Activated CD8-positive, alpha-beta memory T cell treated with anti-CD3 and anti-CD28 coated beads, Interleukin-2, amount 10 ng/mL, durations not matched to agents 7 days and 5 days (primary cell): ENCODE measurements around the gene MAGEA9B. TPM values are rescaled to one million over a fixed set of nuclear protein-coding genes. Genes with fewer than 3 reads are reported as not detected.
A peak's percentile ranks its signal among the peaks of the same experiment; 100 is the strongest.
"Not testable (repeated sequence)": the region's sequence is repeated elsewhere in the genome, so short reads cannot be mapped to it uniquely, and the experiment has no call there.

Source experiments
- ATAC-seq: fragments of 150-1000 bp; cut with Tn5 transposase; one replicate; pipeline ENCODE4 v1.10.0; 2021; ENCODE audit warnings: moderate library complexity
- CTCF ChIA-PET: fragments of 350-600 bp; sonication (Branson Sonifier 250); formaldehyde crosslinking; loops from one replicate; lab custom pipeline; 2021; ENCODE audit warnings: antibody characterized with exemption; lab: Charles Lee
- DNase-seq: peaks from one replicate; pipeline ENCODE4 v3.0.0-alpha.2; 2020
- H3K27ac Mint-ChIP-seq: one replicate; pipeline ENCODE4 v1.8.0; 2021; ENCODE audit warnings: mild to moderate bottlenecking, mixed read lengths
- H3K27me3 Mint-ChIP-seq: one replicate; pipeline ENCODE4 v1.8.0; 2021; ENCODE audit warnings: mixed read lengths
- H3K36me3 Mint-ChIP-seq: one replicate; pipeline ENCODE4 v1.8.0; 2021; ENCODE audit warnings: mild to moderate bottlenecking, mixed read lengths
- H3K4me1 Mint-ChIP-seq: one replicate; pipeline ENCODE4 v1.8.0; 2021; ENCODE audit warnings: mixed read lengths
- H3K4me3 Mint-ChIP-seq: one replicate; pipeline ENCODE4 v1.8.0; 2021; ENCODE audit warnings: mild to moderate bottlenecking, moderate library complexity, mixed read lengths
- H3K9me3 Mint-ChIP-seq: one replicate; pipeline ENCODE4 v1.8.0; 2022; ENCODE audit warnings: low read depth, mixed read lengths
- total RNA-seq, 2 experiments: library from RNA; stranded (reverse); gene quantifications; one replicate each; pipeline ENCODE4 v1.2.3, GENCODE V29; 2021

The MAGEA9B gene
- total RNA-seq, 2 experiments from 2014 or later = not detected

DNA sequence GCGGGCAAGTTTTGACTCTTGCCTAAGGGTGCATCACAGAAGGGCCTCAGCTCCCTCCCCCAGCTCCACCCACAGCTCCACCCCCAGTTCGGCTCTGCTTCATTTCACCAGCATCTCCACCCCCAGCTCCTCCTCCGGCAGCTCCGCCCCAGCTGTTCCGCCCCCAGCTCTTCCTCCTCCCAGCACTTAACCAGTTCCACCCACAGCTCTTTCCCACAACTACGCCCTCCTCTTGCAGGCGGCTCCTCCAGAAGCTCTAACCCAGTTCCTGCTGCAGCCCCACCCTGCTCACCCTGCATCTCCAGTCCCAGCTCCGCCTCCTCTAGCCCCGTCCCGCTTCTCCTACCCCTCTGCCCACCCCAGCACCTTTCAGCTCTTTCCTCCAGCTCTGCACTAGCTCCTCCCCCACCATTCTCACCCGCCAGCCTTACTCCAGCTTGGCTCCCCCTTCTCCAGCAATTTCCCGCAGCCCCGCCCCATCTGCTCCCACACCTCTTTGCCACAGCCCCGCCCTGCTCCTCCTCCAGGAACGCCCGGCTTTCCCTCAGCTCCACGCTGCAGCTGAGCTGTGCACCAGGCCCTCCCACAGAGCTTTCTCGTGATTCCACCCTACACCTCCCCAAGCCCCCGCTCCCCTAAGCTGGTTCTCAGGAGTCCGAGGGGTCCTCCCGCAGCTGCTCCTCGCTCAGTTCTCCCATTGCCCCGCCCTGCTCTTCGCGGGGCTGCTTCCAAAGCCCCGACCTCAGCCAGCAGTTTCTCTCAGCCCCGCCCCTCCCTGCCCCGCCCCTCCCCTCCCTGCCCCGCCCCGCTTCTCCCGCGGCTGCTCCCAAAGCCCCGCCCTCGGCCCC is 47.8 kb downstream of the MAGEA9B start:
- CTCF ChIA-PET = interaction anchor here (0.7 to 3.4 kb wide), 7 partner anchors 12 to 400 kb away, joined by 3 to 20 read pairs (median 9); partner anchors contain the start of genes EOLA2 and IDS

DNA sequence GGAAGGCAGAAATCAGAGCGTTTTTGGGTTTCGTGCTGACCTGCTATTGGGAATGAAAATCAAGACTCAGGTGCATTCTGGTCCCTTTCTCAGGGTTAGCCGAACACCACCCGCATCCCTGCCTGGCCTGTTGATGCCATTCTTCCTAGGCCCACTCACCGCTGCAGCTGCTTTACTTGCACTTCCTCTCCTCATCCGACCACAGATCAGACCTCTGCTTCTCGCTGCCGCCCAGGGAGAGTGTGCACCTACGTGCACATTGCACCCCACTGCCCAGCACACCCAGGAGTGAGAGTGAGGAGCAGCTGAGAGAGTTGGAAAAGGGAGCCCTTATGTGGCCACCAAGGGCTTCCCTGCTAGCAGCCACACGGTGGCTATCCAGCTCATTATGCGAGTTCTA is 49.8 kb downstream of the MAGEA9B start:
- H3K27me3 Mint-ChIP-seq, CTCF ChIA-PET, H3K36me3 Mint-ChIP-seq, H3K27ac Mint-ChIP-seq, DNase-seq, H3K4me3 Mint-ChIP-seq, H3K9me3 Mint-ChIP-seq, ATAC-seq: not testable (repeated sequence)
- peaks cover 13% of the 10 kb centered on the region for H3K4me1 Mint-ChIP-seq

More for the DNA sequence above, 47.8 kb downstream of the MAGEA9B start:
- DNase-seq = peak; percentile 96
- Mint-ChIP-seq H3K4me3 (peak overlapping the region; percentile 84), H3K9me3 (no peaks in the 10 kb centered on the region), H3K27me3 (no peaks in the 10 kb centered on the region), H3K36me3 (peaks cover 8% of the 10 kb centered on the region), H3K4me1 (peaks cover 17% of the 10 kb centered on the region), H3K27ac (peak overlapping the region; percentile 91)
- ATAC-seq = peak; percentile 65

DNA sequence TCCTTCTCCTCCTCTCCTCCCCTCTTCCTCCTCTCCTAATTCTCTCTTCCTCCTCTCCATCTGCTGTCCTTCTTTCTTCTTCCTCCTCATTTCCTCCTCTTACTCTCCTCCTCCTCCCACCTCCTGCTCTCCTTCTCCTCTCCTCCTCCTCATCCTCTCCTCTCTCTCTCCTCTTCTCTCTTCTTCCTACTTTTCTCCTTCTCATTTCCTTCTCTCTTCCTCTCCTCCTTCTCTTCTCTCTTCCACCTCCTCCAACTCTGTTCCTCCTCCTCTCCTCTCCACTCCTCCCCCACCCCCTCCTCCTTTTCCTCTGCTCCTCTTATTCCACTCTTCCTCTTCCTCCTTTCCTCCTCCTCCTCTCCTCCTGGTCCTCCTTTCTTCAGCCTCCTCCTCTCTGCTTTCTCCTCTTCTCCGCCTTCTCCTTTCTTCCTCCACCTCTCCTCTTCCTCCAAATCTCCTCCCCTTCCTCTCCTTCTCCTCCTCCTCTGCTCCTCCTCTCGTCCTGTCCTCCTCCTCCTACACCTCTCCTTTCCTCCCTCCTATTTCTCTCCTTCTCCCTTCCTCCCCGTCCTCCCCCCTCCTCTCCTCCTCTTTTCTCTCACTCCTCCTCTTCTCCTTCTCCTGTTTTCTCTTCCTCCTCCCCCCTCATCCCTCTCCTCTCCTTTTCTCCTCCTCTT is 52.2 kb downstream of the MAGEA9B start:
- ATAC-seq, CTCF ChIA-PET, H3K4me3 Mint-ChIP-seq, H3K27ac Mint-ChIP-seq, H3K9me3 Mint-ChIP-seq, DNase-seq, H3K36me3 Mint-ChIP-seq, H3K27me3 Mint-ChIP-seq: not testable (repeated sequence)
- peaks cover 15% of the 10 kb centered on the region for H3K4me1 Mint-ChIP-seq

DNA sequence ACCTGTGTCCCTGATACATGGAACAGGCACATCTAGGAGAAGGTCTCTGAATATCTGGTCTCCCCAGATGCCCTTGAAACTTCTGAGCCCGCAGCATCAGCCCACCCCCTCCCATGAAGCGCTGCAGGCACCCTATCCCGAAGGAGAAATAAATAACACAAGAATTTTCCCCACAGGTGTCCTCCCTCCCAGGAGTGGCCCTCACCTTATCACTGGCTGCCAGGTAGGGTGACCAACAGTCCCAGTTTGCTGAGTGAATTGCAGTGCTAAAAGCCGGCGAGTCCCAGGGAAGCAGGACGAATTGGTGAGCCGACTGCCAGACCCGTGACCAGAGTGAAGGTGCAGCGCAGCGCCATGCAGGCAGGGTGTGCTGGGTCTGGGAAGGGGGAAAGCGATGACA is 53.3 kb downstream of the MAGEA9B start:
- H3K4me3 Mint-ChIP-seq, H3K9me3 Mint-ChIP-seq, H3K27me3 Mint-ChIP-seq, CTCF ChIA-PET, ATAC-seq, H3K36me3 Mint-ChIP-seq, DNase-seq, H3K27ac Mint-ChIP-seq: not testable (repeated sequence)
- H3K4me1 Mint-ChIP-seq = peaks cover 12% of the 10 kb centered on the region

DNA sequence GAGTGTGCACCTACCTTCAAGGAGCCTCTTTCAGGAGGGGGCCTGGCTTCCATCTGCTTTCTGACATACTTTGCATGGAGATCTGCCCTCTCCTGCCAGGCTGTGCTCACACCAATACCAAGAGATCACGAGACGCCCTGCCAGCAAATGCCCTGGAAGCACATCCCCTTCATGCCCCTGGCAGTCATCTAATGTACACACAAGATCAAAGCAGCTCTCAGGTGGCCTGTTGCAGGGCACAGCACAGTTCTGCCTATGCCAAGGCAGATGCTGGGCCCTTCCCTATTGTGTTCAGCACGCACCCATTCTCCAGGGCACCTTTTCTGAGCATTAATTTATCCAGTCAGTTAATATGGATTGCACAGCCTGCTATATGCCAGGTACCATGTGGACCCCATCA is 54.4 kb downstream of the MAGEA9B start:
- H3K27ac Mint-ChIP-seq, H3K9me3 Mint-ChIP-seq, H3K4me1 Mint-ChIP-seq, H3K27me3 Mint-ChIP-seq, DNase-seq, H3K4me3 Mint-ChIP-seq, CTCF ChIA-PET, H3K36me3 Mint-ChIP-seq, ATAC-seq: not testable (repeated sequence)

Other genes with a start within 250 kb of the MAGEA9B start
- gene IDS, start 82.2 kb downstream of the MAGEA9B start, total RNA-seq = 100 to 1,000 TPM in 1 of 2 experiments, 10 to 100 TPM in 1; 99.6 to 106 TPM
- 10 to 100 TPM; 45.2 to 50.6 TPM for gene EOLA1, start 46.4 kb downstream of the MAGEA9B start, total RNA-seq
- gene HSFX3, start 37.5 kb downstream of the MAGEA9B start, total RNA-seq = under 1 TPM in 1 of 2 experiments, not detected in 1; 0.29 TPM
- under 1 TPM; 0.23 to 0.53 TPM for gene HSFX2, start 7.9 kb upstream of the MAGEA9B start, total RNA-seq
- gene TMEM185A, start 44.3 kb upstream of the MAGEA9B start, total RNA-seq = 10 to 100 TPM; 20.4 to 32.2 TPM
- gene MAGEA11, start 124.6 kb upstream of the MAGEA9B start, total RNA-seq = not detected
- gene HSFX1, start 186.6 kb upstream of the MAGEA9B start, total RNA-seq = under 1 TPM; 0.61 to 0.80 TPM
- gene MAGEA9, start 194.5 kb upstream of the MAGEA9B start, total RNA-seq = not detected